Measurements from ENCODE around the gene NUPR1. TPM values are rescaled to one million over a fixed set of nuclear protein-coding genes. Genes with fewer than 3 reads are reported as not detected.

The NUPR1 gene
- total RNA-seq, 4 donors from 2014 or later, result 18.7 to 44.3 (median 22.6) TPM

GRCh38 chr16:28496844-28497243 is 41.9 kb downstream of the NUPR1 start:
- Histone ChIP-seq H3K9me3 (no peaks in the 10 kb centered on the region), H3K4me1 (no peaks in the 10 kb centered on the region), H3K27ac (no peak overlapping the region), H3K4me3 (no peak overlapping the region), H3K27me3 (no peaks in the 10 kb centered on the region), H3K36me3 (no peaks in the 10 kb centered on the region)
- no peak for TF ChIP-seq CTCF (IDR thresholded peaks at IDR 0.05 in 4 of 5, conservative IDR thresholded peaks at IDR 0.05 in 1 of 5)
- TF ChIP-seq POLR2A (IDR thresholded peaks at IDR 0.05), result no peak
- DNase-seq (no peak), ATAC-seq (no peak)
- intact Hi-C loops (cut with DNase I; ENCODE audit: low total_unique reads), result no loop called here
- in situ Hi-C loops (cut with MboI; ENCODE audit: low sequenced_read_pairs in 4 of 4), result loop anchor here in 1 of 4 donors (25.0 kb wide), 1 partner anchor 115 kb away; the partner anchor contains the start of gene SULT1A1

DNA sequence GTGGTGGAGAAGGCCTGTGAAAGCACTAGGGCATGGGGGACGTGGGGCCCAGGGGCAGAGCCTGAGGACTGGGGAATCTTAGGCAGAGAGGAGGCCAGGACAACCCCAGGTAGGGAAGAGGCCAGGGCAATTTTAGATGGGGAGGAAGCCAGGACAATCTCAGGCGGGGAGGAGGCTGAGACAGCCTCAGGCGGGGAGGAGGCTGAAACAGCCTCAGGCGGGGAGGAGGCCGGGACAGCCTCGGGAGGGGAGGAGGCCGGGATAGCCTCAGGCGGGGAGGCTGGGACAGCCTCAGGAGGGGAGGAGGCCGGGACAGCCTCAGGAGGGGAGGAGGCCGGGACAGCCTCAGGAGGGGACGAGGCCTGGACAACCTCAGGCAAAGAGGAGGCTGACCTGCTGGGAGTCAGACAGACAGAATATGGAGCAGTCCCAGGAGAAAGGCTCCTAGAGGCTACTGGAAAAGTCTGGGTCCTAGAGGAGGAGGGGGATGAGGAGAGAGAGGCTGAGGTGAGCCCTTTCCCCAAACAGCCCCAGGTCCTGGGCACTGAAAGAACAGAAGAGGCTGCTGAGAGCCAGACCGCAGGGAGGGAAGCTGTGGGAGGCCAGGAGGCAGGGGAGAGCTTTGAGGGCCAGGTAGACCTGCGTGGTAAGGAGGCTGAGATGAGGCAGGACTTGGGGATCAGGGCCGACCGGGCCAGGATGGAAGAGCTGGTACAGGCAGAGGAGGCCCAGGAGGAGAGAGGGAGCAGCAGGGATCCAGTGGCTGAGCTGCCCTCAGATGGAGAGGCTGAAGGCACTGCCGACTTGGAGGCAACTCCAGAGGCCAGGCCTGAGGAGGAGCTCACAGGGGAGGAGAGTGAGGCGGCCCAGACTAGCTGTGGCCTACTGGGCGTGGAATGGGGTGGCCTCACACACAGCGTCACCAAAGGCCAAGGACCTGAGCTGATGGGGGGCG is 42.7 kb downstream of the NUPR1 start:
- no peak for DNase-seq
- Histone ChIP-seq H3K36me3 (no peaks in the 10 kb centered on the region), H3K9me3 (no peaks in the 10 kb centered on the region), H3K4me3 (no peak overlapping the region), H3K27ac (no peak overlapping the region), H3K4me1 (peaks cover 0 to 5% of the 10 kb centered on the region in 2 donors), H3K27me3 (no peaks in the 10 kb centered on the region)
- no peak for ATAC-seq
- in situ Hi-C loops (cut with MboI; ENCODE audit: low sequenced_read_pairs in 4 of 4) (loop anchor here in 1 of 4 donors (25.0 kb wide), 1 partner anchor 116 kb away; the partner anchor contains the start of gene SULT1A1), intact Hi-C loops (cut with DNase I; ENCODE audit: low total_unique reads) (no loop called here)
- TF ChIP-seq CTCF (IDR thresholded peaks at IDR 0.05 in 4 of 5, conservative IDR thresholded peaks at IDR 0.05 in 1 of 5), result no peak

GRCh38 chr16:28495098-28495793 is 43.5 kb downstream of the NUPR1 start:
- intact Hi-C loops (cut with DNase I; ENCODE audit: low total_unique reads) (no loop called here), in situ Hi-C loops (cut with MboI; ENCODE audit: low sequenced_read_pairs in 4 of 4) (loop anchor here in 1 of 4 donors (25.0 kb wide), 1 partner anchor 117 kb away; the partner anchor contains the start of gene SULT1A1)
- Histone ChIP-seq H3K9me3 (no peaks in the 10 kb centered on the region), H3K36me3 (no peaks in the 10 kb centered on the region), H3K27ac (peak overlapping the region in 1 of 4 donors; percentile 36), H3K27me3 (no peaks in the 10 kb centered on the region), H3K4me3 (peak overlapping the region in 1 of 4 donors; percentile 27), H3K4me1 (peaks cover 0 to 11% of the 10 kb centered on the region in 2 donors)
- TF ChIP-seq CTCF (IDR thresholded peaks at IDR 0.05 in 4 of 5, conservative IDR thresholded peaks at IDR 0.05 in 1 of 5), result no peak
- TF ChIP-seq POLR2A (IDR thresholded peaks at IDR 0.05), result no peak
- DNase-seq (no peak), ATAC-seq (no peak)

DNA sequence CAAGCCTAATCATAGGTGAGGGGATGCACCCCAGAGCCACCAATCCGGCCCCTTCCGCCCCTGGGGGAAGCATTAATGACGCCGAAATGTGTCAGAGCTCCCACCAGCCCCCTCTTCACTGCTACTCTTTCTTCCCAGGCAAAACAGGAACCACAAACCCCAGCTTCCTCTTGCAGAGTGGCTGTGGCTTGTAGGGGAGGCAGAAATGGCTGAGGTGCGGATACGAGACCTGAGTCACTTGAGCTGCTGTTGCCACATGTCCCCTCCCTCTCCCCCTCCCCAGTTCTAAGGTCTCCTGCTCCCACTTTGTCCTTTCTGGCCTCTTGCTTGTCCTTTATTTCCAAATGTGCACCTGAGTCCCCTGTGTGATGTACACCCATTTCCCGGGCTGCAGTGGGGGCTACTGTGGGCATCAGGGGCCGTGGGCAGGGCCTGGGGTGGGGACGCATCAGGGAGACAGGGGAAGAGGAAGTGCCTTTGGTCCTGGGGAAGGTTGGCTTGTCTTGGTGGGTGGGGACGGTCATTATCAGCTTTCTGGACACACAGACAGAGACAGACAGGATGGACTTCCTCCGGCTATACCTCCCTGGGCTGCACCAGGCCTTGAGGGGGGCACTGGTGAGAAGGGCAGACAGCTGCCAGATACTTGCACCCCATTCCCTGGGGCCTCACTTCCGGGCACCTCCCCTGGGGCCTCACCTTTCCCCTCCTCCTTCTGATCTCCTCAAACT is 44.5 kb downstream of the NUPR1 start, which contains the start of gene APOBR:
APOBR (plus strand) TSS at position 523 of the 731 bp plus-strand sequence; CDS start at position 562, 39 bp downstream.
- intact Hi-C loops (cut with DNase I; ENCODE audit: low total_unique reads), result loop anchor here (5.0 kb wide), 1 partner anchor 123 kb away; no protein-coding TSS in a partner anchor
- no peak for DNase-seq
- in situ Hi-C loops (cut with MboI; ENCODE audit: low sequenced_read_pairs in 4 of 4), result loop anchor here (5.0 to 25.0 kb wide), 3 partner anchors 53 to 118 kb away; partner anchors contain the start of genes SGF29 (in 3 of the 4) and SULT1A1 (in 1 of the 4)
- no peak for ATAC-seq
- Histone ChIP-seq H3K4me3 (peak within 1 kb of the TSS in 1 of 4 donors; percentile 27), H3K36me3 (peaks cover 0 to 2% of the 10 kb centered on the region in 2 donors), H3K27ac (peak within 1 kb of the TSS in 1 of 4 donors; percentile 36), H3K4me1 (peaks cover 0 to 11% of the 10 kb centered on the region in 2 donors), H3K27me3 (no peaks in the 10 kb centered on the region), H3K9me3 (no peaks in the 10 kb centered on the region)
- TF ChIP-seq POLR2A (IDR thresholded peaks at IDR 0.05) (no peak), CTCF (IDR thresholded peaks at IDR 0.05 in 4 of 5, conservative IDR thresholded peaks at IDR 0.05 in 1 of 5) (no peak)
